Hepatocyte (in vitro differentiated cells): ENCODE results near the gene IL17B.

ENCODE experiments used
- EZH2 ChIP-seq: fragments of 200-600 bp; sonication (generic); IDR thresholded peaks from 2 replicates; pipeline ENCODE4 v1.6.1; 2016; ENCODE audit warnings: antibody characterized with exemption, mild to moderate bottlenecking, borderline replicate concordance
- EZH2phosphoT487 ChIP-seq: fragments of 200-600 bp; sonication (generic); IDR thresholded peaks from one replicate; pipeline ENCODE4 v1.6.1; 2018; ENCODE audit warnings: antibody characterized with exemption, mild to moderate bottlenecking, low read depth, moderate library complexity; ENCODE audit not compliant: unreplicated experiment, severe bottlenecking
- TF ChIP-seq, protein P1 (sequence below): fragments of 200-600 bp; sonication (generic); IDR thresholded peaks from 2 replicates; pipeline ENCODE4 v1.5.1; 2016; ENCODE audit warnings: antibody characterized with exemption, mild to moderate bottlenecking; ENCODE audit not compliant: poor library complexity

DNA sequence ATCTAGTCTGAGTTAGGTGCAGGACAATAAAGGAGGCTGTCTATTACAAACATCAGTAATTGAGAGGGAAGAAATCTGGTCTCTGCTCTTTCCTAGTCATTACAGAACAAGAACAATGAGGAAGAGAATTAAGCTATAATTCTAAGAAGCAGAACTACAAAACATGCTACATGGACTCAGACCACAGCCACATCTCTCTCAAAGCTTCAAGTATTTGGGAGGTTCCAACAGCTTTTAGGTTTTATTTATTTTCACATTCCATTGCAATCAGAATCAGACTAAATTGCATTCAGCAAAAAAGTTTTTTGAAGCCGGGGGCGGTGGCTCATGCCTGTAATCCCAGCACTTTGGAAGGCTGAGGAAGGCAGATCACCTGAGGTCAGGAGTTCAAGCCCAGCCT lies 34.9 kb downstream of the IL17B start:
- TF ChIP-seq EZH2 (no peak), EZH2phosphoT487 (no peak)
- TF ChIP-seq, protein P1, sequence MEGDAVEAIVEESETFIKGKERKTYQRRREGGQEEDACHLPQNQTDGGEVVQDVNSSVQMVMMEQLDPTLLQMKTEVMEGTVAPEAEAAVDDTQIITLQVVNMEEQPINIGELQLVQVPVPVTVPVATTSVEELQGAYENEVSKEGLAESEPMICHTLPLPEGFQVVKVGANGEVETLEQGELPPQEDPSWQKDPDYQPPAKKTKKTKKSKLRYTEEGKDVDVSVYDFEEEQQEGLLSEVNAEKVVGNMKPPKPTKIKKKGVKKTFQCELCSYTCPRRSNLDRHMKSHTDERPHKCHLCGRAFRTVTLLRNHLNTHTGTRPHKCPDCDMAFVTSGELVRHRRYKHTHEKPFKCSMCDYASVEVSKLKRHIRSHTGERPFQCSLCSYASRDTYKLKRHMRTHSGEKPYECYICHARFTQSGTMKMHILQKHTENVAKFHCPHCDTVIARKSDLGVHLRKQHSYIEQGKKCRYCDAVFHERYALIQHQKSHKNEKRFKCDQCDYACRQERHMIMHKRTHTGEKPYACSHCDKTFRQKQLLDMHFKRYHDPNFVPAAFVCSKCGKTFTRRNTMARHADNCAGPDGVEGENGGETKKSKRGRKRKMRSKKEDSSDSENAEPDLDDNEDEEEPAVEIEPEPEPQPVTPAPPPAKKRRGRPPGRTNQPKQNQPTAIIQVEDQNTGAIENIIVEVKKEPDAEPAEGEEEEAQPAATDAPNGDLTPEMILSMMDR, result no peak
